ENCODE data around the gene MRPL41. TPM values are rescaled to one million over a fixed set of nuclear protein-coding genes. Genes with fewer than 3 reads are reported as not detected.
"Not testable (repeated sequence)": the region's sequence is repeated elsewhere in the genome, so short reads cannot be mapped to it uniquely, and the experiment has no call there.

MRPL41 gene
- total RNA-seq (ENCODE audit: insufficient read depth, low replicate concordance) = 11.8 TPM

- peak; percentile 89 for DNase-seq (ENCODE audit: low spot score)
These were observed at the start of gene MRPL41 for GRCh38 chr9:137551264-137552021. Gene MRPL41 (plus strand): TSS chr9:137551879. CDS start chr9:137552082, 203 bp downstream.

- no peak for DNase-seq (ENCODE audit: low spot score)
These were observed 49.4 kb upstream of the MRPL41 start for GRCh38 chr9:137502008-137502911.

- no peak for DNase-seq (ENCODE audit: low spot score)
These were observed 47.3 kb upstream of the MRPL41 start for GRCh38 chr9:137504432-137504777.

GRCh38 chr9:137505421-137506140, 46.1 kb upstream of the MRPL41 start:
- DNase-seq (ENCODE audit: low spot score) = no peak

GRCh38 chr9:137506274-137506673, 45.4 kb upstream of the MRPL41 start:
- no peak for DNase-seq (ENCODE audit: low spot score)

GRCh38 chr9:137506702-137507171, 44.9 kb upstream of the MRPL41 start:
- DNase-seq (ENCODE audit: low spot score) = no peak

GRCh38 chr9:137509198-137509597, 42.5 kb upstream of the MRPL41 start:
- DNase-seq (ENCODE audit: low spot score) = no peak

- not testable (repeated sequence) for DNase-seq (ENCODE audit: low spot score)
These were observed 40.6 kb upstream of the MRPL41 start for GRCh38 chr9:137511126-137511525.

- no peak for DNase-seq (ENCODE audit: low spot score)
These were observed 39.8 kb upstream of the MRPL41 start for GRCh38 chr9:137511758-137512463.

GRCh38 chr9:137513136-137513535, 38.5 kb upstream of the MRPL41 start:
- DNase-seq (ENCODE audit: low spot score) = not testable (repeated sequence)

- not testable (repeated sequence) for DNase-seq (ENCODE audit: low spot score)
These were observed 37.7 kb upstream of the MRPL41 start for GRCh38 chr9:137513801-137514570.

GRCh38 chr9:137514691-137515337, 36.9 kb upstream of the MRPL41 start:
- DNase-seq (ENCODE audit: low spot score) = no peak

- DNase-seq (ENCODE audit: low spot score) = no peak
These were observed 36.3 kb upstream of the MRPL41 start for GRCh38 chr9:137515338-137515724.

GRCh38 chr9:137516144-137516917, 35.3 kb upstream of the MRPL41 start:
- no peak for DNase-seq (ENCODE audit: low spot score)

- DNase-seq (ENCODE audit: low spot score) = not testable (repeated sequence)
These were observed 32.8 kb upstream of the MRPL41 start for GRCh38 chr9:137518661-137519459.

GRCh38 chr9:137519553-137519952, 32.1 kb upstream of the MRPL41 start:
- no peak for DNase-seq (ENCODE audit: low spot score)

- no peak for DNase-seq (ENCODE audit: low spot score)
These were observed 30.9 kb upstream of the MRPL41 start for GRCh38 chr9:137520614-137521404.

All from umbilical cord (tissue), 2 donors.